Stimulated activated CD4-positive, alpha-beta T cell treated with anti-CD3 and anti-CD28 coated beads, Interleukin-12 subunit alpha, Interleukin-12 subunit beta, amount 100 ng/mL, for 48 hours (primary cell): ENCODE measurements around the gene MSI2.

Experiments
- DNase-seq, 3 donors: peaks; one replicate each; pipeline ENCODE4 v3.0.0-alpha.2; 2020; ENCODE audit warnings: low read depth in 2 of 3, low spot score in 1 of 3

The MSI2 gene

DNA sequence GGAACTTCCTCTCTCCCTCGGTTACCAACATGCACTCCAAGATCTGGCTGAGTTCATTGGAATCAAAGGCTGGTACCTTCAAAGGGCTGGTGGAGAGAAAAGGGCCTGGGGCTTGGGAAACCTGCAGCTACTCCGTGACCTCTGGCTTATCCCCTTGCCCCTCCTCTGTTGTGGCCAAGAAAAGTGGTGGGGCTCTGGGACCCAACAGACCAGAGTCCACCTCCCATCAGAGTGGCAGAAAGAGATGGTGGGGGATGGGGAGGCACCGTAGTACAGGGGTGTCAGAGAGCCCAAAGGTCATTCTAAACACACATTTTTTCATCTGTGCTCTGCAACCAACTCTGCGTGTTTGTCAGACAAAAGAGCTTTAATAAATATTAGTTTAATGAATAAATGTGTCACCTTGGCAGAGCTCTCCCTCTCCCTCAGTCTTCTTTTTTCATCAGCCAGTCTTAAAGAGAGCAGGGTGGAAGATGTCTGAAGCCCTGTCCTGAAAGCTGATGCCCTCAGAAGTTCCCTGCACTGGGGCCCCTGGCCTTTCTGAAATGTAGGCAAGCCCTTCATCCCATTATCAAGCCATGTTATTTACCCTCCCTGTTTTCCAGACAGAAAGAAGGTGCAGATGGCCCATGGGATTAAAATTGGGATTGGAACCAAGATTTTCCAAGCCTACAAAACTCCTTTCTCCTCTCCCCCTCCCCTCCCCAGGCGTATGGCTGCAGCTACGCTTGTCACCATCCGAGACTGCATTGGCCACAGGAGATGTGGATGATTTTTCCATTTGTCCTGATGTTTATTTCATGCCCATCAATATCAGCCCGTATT lies 261.5 kb downstream of the MSI2 start:
- no peak for DNase-seq

DNA sequence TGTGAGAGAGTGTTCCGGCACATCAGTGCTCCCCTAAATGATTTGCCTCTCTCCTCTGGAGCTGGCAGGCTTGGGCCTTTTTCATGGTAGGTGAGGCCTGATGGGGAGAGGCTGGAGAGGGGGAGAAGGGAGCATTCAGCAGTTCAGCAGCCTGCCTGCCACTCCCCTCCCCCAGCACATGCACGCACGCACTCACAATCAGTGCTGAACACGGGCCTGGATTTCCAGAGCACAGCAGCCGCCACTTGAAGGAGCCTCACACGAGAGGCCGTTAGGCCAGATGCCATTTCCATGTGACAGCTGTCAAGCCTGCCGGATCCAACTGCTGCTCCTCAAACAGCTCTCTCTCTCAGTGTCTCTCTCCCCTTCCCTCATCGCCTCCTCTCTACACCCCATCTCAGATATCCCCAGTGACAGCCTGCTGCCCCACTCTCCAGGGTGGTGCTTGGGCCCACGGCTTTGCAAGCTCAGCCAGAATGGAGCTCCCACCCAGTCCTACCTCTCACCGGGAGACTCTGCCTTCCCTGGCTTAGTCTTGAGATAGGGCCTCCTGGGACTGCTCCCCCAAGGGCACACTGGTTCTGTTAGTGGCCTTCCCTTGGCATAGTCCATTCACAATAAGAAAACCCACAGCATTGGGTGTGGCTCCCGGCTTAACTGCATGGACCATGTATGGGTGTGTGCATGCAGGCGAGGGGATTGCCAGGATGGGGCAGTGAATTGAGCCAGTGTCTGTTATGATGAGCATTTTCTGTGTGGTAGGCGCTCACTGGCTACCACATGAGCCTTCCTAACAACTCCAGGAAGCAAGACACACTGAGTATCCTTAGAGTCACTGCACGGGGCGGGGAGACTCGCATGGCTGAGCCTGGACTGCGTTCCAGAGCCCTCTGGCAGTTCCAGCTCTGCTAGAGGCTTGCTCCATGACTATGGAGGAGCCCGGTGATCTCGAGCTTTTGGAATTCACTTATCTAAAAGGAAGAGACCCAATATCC lies 262.6 kb downstream of the MSI2 start:
- DNase-seq, result no peak

DNA sequence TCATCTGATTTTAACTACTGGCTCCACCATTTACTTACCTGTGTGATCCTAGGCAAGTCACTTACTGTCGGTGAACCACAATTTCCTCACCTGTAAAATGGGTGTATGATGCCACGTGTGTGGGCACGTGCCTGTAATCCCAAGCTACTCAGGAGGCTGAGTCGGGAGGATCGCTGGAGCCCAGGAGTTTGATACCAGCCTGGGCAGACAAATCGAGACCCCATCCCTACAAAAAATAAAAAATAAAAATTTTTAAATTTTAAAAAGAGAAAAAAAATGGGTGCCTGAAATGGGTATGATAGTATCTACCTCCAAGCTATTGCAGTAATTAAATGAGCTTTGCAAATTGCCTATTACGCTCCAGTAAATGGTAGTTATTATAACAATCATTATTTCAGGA lies 263.5 kb downstream of the MSI2 start:
- no peak for DNase-seq

DNA sequence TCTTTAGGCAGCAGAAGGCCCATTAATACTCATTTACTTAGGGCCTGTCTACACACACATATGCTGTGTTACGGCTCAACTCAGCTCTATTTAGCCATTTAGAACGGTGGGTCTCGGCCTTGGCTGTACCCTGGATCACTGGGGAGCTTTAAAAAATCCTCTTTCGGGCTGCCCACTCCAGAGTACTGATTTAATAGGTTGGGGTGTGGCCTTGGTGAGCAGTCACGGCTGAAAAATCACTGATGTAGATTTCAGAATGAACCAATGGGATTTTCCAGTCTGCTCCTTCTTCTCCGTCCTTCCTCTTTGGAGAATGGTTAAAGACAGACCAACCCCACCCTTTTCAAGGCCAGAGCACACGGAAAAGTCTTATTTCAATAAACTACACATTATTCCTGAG lies 265.3 kb downstream of the MSI2 start:
- DNase-seq, result no peak

DNA sequence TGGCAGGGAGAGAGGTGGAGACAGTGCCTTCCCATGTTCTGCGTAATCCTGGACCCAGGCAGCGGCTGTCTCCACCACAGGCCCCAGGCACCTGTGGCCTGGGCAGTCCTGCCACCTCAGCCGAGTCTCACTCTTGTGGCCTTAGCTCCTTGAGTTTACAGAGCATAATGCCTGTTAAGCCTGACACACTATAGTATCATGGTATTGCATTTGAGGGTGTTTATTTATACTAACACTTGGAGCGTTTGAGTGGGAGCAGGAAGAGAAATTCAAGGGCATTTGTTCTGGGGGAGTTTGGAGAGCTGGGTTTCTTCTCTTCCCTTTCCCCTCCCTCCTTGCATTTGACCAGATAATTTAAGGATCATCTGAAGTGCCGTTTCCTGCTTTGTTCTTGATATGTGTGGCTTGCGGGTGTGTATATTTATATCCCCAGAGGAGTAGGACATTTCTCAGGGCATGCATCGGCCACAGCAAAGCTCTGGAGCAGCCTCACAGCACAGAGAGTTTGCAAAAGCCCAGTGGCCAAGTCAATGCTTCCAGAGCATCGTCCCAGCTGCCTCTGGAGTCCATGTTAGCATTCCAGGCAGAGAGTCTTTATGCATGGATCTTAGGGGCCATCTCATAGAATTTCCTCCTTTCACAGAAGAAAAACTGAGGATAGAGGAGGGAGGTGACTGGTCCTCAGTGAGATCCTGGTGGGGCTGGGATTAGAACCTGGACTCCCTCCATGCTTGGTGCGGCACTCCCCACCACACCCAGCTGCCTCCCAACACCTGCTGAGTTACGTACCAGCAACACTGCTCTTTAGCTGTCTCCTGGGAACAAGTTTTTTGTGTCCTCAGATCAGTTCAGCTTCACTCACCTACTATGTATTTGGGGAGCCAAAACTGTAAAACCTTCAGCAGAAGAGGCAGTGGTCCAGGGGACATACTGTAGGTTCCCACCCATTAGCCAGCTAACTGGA lies 266.0 kb downstream of the MSI2 start:
- no peak for DNase-seq

DNA sequence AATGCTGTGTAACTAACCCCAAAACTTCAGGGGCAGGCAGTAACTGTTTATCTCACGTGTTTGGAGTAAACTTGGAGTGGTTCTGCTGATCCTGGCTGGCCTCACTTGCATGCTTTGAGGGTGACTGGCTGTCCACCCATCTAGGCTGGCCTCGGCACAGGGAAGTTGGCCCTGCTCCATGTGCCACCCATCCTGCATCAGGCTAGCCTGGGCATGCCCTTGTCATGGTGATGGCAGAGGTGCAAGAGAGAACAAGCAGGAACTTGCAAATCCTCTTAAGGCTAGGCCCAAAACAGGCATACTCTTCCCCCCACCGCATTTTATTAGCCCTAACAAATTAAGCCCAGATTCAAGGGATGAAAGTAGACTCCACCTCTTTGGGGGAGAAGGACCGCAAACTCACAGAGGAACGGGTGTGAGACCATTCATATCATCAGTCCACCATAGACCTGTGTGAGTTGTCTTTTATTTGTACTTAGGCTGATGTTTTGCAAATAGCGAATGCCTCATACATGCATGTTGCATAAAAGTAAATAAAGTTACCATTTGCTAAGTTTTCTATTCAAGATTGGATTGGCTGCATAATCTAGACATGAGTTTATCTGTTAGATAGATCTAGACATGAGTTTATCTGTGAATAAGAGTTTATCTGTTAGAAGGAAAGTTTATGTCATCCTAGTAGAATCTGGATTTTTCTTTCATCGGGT lies 267.8 kb downstream of the MSI2 start:
- no peak for DNase-seq

DNA sequence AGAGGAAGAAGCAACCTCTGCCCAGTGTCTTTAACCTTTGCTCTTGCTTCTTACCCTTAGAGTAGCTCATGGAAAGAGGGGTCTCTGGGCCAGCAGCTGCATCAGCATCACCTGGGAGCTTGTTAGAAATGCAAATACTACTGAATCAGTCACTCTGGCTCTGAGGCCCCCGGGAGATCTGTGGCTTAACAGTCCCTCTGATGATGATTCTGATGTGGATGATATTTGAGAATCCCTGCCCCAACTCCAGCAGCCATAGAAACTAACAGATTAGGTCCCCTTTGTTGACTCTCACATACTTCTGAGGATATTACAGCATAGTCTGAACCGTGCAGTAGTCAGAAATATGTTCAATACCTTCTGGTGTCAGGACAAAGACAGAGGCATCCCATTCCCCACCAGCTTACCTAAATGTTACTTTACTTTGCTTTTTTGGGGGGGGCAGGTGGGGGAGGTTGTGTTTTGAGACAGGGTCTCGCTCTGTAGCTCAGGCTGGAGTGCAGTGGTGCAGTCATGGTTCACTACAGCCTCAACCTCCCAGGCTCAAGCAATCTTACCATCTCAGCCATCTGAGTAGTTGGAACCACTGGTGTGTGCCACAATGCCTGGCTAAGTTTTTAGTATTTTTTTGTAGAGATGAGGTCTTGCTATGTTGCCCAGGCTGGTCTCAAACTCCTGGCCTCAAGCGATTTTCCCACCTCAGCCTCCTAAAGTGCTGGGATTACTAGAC lies 268.7 kb downstream of the MSI2 start:
- no peak for DNase-seq

DNA sequence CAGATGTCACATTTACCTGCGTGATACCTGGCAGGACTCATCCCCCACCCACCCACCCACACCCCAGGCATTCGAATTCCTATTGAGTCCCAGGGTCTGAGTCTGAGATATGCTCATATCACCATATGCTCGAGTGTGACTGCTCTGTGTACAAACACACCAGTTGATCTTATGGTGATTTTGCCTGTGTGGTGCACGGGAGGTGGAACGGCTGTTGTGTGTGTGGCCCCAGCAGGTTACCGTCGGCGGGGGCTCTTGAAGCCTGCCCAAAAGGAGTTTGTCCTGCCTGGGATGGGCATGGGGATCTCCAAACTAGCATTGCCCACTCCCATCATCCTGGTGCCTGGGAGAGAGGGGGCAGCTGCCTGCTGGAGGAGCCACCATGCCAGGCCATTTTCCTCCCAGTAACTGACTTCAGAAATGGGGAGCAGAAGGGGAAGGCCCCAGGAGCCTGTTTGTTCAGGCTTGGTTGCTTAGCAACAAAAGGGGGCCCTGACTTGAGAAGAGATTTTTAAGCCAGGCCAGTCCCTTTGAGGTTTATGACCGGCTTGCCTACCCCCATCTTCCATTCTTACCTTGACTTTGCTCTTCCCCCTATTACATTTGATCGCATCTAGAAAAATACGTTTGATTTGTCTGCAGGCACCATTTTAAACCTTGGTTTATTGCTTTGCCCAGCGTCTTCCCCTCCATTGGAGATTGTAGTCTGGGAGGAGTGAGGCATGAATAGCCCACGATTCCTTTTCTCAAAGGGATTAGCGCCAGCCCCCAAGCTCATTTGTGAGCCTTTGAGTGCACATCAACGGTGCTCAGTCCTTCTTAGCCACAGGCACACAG lies 271.1 kb downstream of the MSI2 start:
- DNase-seq, result no peak

DNA sequence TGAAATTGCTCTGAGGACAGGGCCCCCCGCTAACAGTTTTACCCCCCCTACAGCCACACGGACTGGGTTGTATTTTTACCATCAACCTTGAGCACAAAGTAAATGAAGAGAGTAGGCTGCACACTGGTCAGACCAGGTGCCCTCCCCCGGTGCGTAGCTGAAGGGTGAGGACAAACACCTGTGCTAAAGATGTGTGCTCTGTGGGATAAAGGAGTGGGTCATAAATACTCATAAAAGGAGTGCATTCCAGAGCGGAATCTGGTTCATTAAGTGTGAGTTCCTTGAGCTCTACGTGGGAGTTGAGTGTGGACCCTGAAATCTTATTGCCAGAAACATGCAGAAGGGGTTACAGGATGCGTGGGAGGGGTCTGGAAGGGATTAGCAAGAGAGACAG lies 271.7 kb downstream of the MSI2 start:
- no peak for DNase-seq

DNA sequence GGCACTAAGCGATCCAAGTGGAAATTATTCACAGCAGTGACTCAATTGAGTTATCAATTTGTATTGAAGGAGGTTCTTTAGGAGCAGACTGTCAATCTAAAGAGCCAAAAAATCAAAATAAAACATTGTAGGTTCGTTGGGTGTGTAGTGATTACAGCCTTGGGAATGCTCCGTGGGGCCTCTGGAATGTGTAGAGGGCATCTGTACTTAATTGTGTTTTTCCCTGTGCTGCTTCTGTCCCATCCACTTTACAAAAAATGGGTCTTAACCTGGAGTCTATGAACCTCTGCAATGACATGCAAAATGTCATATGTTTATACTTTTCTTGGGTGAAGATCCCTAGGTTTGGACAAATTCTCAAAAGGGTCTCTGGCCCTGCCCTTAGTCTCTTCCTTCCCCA lies 273.7 kb downstream of the MSI2 start:
- DNase-seq, result no peak

DNA sequence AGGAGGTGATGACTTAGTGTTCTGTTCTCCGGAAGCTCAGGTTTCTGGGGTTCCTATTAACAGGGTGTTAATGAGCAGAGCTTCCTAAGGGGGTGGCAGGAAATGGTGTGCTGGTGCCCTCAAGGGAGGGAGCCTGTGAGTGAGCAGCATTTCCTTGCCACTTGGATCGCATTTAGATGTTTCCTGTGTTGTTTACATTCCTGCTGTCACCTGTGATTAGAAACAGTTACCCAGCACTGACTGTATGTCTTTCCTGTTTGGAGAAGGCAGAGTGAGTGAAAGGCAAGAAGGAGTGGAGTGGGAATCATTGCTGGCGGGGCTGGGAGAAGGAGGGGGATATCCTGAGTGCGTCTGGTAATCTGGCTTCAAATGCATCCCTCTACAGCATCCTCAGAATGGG lies 274.2 kb downstream of the MSI2 start:
- DNase-seq, result no peak

DNA sequence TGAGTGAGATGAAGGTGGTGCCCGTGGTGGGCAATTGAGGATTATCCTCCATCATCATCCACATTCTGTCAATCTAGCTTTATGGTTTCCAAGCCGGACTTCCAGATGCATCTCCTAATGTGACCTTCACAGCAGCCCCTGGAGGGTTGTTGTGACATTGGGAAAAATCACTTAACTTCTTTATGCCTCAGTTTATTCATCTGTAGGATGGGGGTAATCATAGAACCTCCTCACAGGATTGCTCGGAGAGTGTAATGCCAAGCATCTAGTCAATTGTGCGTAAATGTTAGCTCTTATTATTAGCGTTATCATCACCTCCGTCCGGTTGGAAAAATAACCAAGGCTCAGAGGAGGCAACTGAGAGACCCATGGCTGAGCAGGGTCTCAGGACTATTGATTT lies 274.8 kb downstream of the MSI2 start:
- DNase-seq, result no peak

DNA sequence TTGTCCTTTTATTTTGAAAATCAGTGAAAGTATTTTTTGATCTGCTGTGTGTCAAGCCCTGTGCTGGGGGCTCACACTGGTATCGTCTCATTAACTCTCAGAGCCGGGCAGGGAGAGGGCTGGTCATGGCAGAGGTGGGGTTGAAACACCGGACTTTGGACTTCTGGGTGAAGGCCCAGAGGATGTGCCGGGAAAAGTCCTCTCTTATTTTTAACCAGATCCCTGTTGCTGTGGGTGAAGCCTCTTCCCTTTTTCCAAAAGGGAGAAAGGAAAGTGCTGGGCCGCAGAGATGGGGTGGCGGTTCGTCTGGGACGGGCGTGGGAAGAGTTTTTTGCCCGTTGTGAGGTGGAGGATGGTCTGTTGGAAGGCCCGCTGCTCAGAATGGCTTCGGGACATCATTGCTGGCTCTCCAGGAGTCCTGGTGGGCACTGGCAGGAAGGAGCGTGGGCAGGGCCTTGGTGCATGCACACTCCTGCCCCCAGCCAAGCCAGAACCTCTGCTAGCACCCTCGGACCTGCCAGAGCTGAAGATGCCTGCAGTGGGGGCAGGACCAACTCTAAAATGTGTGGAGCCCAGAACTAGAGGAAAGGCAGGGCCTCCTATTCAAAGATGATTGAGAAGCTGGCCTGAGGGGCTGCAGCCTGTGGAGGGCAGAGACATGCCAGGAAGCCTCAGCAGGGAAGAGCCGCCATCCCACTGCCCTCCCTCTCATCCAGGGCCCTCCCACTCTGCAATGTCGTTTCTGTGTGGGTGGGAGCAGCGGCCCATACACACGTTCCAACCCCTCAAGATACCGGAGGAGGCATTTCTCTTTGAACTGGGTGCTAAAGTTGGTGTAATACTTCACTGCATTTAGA lies 275.6 kb downstream of the MSI2 start:
- no peak for DNase-seq

DNA sequence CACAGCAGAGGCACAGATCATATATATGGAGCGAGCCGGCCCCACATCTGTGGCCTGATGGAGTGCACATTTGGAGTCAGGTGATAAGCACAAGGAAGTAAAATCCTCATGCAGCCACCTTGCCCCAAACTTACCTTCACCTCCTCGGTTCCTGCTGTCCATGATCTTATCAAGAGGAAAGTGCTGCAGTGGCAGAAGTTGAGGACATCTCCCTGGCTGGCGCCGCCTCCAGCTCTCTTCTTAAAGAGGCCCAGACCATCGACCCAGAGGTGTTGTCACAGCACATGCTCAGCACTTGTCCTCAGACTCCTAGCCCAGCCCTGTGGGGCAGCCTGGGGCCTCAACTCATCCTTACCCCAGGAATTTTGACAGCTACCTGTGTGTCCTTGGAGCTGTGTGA lies 276.2 kb downstream of the MSI2 start:
- no peak for DNase-seq

DNA sequence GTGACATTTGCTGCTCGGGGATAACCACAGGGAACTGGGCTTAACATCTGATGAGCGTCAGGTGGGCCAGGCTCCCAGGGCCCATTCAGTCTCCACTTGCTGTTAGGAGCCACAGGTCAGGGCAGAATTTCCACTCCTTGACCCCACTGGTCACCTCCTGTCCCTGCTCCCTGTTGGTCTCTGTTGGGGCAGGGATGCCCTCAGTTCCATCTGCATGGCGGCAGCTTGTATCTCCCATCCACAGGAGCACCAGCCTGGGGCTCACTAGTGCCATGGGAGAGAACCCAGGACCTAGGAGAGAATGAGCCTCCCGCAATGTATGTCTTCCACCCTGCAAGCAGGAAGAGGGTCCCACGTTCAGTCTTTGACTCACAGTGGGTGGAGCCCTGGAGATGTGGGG lies 276.6 kb downstream of the MSI2 start:
- DNase-seq, result no peak

DNA sequence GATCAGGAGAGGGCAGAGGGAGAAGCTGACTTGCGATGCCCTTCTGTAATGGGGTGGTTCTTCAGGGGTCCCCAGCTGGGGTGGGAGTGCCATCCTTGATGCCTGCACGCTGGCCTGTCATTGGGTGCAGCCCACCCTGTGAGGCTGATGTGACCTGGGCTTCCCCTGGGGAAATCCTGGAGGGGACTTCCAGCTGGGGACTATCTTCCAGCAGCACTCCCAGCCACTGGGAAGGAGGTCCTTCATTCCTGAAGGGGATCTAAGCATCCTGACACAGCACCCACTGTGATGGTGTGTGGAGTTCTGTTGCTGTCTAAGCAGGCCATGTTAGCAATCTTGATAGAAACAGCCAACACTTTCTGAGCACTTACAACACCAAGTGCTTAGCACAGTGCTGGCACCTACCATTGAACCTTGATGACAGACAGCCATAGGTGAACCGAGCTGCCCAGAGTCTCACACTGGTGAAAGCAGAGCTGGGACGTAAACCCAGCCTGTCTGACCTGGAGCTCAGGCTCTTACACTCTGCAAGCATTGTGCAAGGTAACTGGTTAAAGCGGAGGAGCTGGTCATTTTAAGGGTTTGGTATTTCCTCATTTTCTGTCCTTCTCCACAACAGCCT lies 277.5 kb downstream of the MSI2 start:
- no peak for DNase-seq

DNA sequence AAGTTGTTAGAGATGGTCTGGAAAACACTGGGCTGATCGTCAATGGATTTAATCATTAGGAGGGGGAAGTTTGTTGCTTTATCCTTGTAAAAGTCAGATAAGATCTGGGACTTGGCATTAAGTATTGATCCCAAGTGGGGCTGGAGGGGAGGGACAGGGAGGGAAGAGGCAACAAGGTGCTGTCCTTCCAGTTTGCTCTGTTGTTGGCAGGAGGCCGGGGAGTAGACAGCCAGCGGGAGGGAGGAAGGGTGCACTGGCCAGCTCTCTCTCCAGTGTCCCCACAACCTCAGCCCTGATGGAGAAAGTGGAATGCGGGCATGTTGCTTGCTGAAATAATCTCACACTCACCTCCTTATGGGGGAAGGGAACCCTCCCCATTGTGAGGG lies 278.5 kb downstream of the MSI2 start:
- no peak for DNase-seq
